ENCODE data around the gene UCMA. TPM values are rescaled to one million over a fixed set of nuclear protein-coding genes. Genes with fewer than 3 reads are reported as not detected.
A peak's percentile ranks its signal among the peaks of the same experiment; 100 is the strongest.
"Not testable (repeated sequence)": the region's sequence is repeated elsewhere in the genome, so short reads cannot be mapped to it uniquely, and the experiment has no call there.

UCMA gene, protein sequence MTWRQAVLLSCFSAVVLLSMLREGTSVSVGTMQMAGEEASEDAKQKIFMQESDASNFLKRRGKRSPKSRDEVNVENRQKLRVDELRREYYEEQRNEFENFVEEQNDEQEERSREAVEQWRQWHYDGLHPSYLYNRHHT
- not detected in 2 replicates for total RNA-seq (2014; rRNA removed; shearing (Covaris generic))

- no peak for DNase-seq (ENCODE audit: low read depth)
Measured at GRCh38 chr10:13234172-13234571, at the start of gene UCMA. Gene UCMA, minus strand, starts transcription at chr10:13234374. Its CDS starts 116 bp downstream, at chr10:13234258.

GRCh38 chr10:13282348-13282747, 48.2 kb upstream of the UCMA start:
- not testable (repeated sequence) for DNase-seq (ENCODE audit: low read depth)

DNA sequence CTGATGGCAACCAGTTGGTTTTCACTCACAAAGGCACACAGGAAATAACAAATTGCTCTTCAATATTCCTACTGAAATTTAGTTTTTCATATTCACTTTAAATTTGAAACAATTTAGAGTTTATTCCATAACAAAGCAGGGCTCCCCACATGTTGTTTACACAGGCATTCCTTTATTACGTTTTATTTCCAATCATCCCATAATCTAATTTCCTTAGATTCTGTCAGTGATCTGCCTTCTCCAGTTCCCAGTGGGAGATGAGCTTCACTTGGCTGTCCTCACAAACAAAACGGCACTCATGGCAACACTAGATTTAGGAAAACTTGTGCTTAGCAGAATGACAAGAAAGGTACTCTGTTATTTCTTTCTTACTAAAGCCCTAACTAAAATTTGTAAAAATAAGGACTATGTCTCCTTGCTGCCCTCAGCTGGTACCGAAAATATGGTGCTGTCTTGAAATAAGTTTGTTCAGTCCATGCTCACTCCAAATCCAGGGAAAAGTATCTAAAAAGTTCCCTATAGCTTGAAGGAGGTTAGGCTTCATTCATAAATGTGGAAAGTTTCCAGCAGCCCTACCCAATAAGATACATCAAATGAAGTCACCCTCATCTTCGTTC, 42.7 kb upstream of the UCMA start:
- DNase-seq (ENCODE audit: low read depth): no peak

DNA sequence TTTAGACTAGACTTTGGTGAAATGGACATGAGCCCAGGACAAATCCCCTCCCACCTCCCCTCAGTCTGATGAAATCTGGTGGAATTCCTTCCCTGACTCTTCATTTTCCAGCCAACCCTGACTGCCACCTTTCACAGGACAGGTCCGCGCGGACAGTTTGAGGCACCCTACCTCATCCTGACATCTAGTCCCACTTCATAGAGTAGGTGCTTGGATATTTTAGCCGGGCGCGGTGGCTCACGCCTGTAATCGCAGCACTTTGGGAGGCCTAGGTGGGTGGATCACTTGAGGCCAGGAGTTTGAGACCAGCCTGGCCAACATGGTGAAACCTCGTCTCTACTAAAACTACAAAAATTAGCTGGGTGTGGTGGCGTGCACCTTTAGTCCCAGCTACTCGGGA, 42.0 kb upstream of the UCMA start:
- not testable (repeated sequence) for DNase-seq (ENCODE audit: low read depth)

DNA sequence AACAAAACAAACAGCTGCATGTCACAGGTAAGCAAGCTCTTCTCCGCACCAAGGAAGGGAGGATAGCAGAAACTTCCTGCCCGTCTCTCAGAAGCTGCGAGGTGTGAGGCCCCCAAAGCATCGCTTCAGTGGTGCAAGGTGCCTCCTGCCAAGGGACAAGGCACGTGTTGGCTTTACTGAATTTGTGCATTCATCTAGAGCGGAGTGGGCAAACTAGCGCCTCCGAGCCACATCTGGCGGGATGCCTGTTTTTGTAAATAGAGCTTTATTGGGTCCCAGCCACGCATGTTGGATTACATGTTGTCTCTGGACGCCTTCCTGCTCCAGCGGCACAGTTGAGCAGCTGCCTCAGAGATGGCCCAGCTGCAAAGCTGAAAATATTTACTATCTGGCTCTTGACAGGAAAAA, 38.0 kb upstream of the UCMA start:
- DNase-seq (ENCODE audit: low read depth): no peak

DNA sequence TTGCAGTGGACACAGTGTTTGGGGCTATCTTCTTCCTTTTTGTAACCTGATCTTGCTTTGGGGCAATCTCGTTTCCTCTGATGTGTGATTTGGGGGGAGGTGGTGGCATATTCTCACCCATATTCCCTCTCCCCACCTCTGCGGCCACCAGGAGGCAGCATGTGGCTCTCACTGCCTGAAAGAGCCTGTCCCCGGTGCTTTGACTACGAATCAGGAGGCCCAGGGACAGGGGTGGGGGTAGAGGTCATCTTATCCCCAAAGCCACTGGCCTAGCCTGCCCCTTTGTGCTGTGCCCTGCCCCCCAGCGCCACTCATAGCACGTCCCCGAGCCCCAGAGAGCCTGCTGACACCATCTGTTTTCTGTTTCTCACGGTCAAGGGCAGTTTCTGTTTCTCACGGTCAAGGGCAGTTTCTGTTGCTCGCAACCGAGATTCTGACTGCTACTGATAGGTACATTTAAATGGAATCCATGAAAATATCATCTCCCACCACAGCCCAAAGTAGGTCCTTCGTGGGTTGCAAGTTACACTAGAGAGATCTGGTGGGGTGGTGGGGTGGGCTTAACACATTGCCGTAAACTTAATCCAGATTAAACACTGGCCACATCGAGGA, 37.5 kb upstream of the UCMA start:
- DNase-seq (ENCODE audit: low read depth): peak; percentile 13

GRCh38 chr10:13270877-13271551, 36.8 kb upstream of the UCMA start:
- peak; percentile 41 for DNase-seq (ENCODE audit: low read depth)

DNA sequence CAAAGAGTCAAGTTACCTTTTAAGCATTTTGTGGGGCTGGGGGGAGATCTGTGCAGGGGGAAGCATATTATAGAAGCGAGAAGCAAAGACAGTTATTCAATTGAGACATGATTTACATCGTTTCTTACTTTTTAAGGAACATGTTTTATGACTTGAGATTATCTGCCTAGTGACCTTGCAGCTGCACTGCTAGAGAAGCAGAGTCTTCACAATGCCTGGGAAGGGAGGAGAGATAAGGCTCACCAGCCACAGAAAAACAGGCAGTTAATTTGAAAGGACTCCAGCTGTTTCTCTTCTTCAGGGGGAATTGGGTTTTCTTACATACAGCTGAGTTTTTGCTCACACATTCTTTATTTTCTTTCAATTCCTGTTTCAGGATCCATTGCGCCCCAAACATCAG, 34.7 kb upstream of the UCMA start:
- no peak for DNase-seq (ENCODE audit: low read depth)

DNA sequence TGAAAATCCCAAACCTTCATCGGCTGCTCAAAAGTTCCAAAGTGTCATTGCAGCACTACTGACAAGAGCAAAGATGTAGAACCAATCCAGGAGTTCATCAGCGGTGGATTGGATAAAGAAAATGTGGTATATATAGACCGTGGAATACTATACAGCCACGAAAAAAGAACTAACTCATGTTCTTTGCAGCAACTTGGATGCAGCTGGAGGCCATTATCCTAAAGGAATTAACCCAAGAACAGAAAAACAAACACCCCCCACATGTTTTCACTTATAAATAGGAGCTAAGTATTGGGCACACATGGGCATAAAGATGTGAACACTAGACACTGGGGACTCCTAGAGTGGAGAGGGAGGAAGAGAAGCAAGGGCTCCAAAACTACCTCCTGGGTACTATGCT, 34.1 kb upstream of the UCMA start:
- DNase-seq (ENCODE audit: low read depth): no peak

GRCh38 chr10:13263591-13263990, 29.4 kb upstream of the UCMA start:
- DNase-seq (ENCODE audit: low read depth): no peak

- DNase-seq (ENCODE audit: low read depth): no peak
Measured at GRCh38 chr10:13262433-13262832, 28.3 kb upstream of the UCMA start.

DNA sequence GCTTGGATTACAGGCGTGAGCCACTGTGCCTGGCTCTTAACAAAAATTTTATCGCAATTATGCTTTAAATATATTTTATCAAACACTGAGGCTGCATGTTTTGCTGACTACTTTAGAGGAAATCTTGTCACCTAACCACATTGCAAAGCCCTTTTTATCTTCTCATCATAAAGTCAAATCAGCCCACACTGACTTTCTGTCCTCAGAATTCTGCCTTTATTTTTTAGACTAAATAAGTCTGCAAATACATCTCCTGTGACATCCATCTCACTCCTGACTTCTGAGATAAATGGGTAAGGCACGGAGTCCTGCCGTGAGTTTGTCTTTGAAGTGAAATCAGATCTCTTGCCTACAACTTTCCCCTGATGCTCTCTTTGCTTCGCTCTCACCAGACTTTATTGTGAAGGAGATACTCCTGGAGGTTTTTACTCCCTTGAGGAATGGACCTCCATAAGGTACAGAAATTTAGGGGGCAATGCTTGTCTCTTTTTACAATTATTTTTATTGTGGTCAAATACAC, 23.5 kb upstream of the UCMA start:
- no peak for DNase-seq (ENCODE audit: low read depth)

GRCh38 chr10:13256627-13257026, 22.5 kb upstream of the UCMA start:
- DNase-seq (ENCODE audit: low read depth): no peak

DNA sequence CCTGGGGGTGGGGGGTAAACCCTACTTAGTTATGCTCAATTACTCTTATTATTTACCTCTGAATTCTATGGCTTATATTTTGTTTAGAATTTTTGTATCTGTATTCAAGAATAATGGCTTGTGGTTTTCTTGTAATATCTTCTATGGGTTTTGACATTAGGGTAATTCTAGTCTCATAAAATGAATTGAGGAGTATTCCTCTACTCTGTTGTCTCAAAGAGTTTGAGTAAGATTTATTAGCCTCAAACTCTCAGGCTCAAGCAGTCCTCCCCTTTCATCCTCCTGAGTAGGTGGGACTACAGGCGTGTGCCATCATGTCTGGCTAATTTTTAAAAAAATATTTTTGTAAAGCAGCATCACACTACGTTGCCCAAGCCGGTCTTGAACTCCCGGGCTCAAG, 19.6 kb upstream of the UCMA start:
- DNase-seq (ENCODE audit: low read depth): no peak

DNA sequence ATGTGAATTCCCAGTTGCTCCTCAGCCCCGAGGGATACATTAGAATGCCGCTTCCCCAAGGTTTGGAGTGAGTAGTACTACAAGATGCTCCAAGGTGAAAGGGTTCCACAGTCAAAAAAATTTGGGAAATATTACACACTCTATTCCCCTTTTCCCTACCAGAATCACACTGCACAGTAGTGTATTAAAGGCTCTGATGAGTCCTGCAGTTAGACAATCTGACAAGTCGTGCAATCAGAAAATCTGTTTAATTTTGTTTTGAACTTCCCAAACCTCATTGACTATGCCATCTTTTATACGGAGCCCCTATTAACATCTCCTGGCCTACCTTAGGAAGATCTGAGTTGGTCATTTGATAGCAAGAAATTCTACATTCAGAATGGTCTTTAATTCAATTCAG, 13.6 kb upstream of the UCMA start:
- DNase-seq (ENCODE audit: low read depth): no peak

DNA sequence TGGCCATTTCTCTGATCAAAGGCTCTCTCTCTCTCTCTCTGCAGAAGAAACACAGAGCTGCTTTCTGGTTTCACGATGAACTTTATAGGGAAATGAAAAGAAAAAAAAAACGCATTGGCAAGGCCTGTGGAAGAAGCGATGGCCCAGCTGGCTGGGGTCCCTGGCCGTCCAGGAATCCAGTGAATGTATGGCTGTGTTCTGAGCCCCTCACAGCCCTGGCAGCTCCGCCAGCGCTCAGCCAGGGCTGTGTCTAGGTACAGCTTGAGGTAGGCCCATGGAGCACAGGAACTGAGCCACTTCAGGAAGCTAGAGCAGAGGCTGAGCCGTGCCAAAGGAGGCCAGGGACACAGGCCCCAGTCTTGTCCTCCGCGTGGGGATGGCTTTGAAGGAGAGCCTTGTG, 13.1 kb upstream of the UCMA start:
- no peak for DNase-seq (ENCODE audit: low read depth)

DNA sequence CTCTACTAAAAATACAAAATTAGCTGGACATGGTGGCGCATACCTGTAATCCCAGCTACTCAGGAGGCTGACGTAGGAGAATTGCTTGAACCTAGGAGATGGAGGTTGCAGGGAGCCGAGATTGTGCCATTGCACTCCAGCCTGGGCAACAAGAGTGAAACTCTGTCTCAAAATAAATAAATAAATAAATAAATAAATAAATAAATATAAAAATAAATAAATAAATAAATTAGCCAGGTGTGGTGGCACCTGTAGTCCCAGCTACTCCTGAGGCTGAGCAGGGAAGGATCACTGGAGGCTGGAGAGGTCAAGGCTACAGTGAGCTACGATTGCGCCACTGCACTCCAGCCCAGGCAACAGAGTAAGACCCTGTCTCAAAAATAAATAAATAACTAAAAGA, 8.1 kb upstream of the UCMA start:
- DNase-seq (ENCODE audit: low read depth): not testable (repeated sequence)

DNA sequence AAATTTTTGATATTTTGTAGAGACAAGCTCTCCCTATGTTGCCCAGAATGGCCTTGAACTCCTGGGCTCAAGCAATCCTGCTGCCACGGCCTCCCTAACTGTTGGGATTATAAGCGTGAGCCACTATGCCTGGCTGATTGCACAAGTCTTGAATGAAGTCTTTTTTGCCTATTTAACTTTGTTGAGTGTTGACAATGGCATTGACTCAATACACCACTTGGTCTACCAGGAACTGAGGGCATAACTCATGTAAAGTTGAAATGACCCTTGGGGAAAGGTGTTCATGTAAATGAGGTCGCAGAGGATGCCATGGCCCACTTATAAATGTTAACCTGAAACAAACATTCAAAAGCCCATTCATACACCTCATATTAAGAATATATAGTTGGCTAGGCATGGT, 7.4 kb upstream of the UCMA start:
- no peak for DNase-seq (ENCODE audit: low read depth)

- DNase-seq (ENCODE audit: low read depth): no peak
Measured at GRCh38 chr10:13239923-13240322, 5.7 kb upstream of the UCMA start.

GRCh38 chr10:13238271-13239077, 4.3 kb upstream of the UCMA start:
- DNase-seq (ENCODE audit: low read depth): no peak

DNA sequence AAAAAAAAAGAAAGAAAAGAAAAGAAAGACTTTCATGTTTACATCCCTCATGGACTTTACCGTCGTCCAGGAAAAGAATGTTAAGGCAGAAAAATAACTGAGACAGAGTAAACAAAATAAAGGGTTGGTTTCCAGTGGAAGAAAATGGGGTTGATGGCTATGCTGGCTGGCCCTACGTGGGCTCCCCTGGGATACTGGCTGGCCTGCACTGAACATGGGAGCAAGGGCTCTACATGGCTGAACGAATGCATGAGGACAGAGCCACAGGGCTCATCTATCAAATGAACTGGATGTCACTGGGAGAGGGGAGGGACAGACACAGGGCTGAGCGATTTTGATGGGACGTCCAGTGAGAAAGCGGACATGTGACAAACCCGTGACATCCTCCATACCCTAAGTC, 2.5 kb upstream of the UCMA start:
- no peak for DNase-seq (ENCODE audit: low read depth)

GRCh38 chr10:13234736-13235135, 562 bp upstream of the UCMA start:
- DNase-seq (ENCODE audit: low read depth): not testable (repeated sequence)
